ENCODE measurements around the gene TNNI2. TPM values are rescaled to one million over a fixed set of nuclear protein-coding genes. Genes with fewer than 3 reads are reported as not detected.

Gene TNNI2
- total and polyA plus RNA-seq, 2 experiments from 2014 or later, result 0.73 to 5.5 TPM

DNA sequence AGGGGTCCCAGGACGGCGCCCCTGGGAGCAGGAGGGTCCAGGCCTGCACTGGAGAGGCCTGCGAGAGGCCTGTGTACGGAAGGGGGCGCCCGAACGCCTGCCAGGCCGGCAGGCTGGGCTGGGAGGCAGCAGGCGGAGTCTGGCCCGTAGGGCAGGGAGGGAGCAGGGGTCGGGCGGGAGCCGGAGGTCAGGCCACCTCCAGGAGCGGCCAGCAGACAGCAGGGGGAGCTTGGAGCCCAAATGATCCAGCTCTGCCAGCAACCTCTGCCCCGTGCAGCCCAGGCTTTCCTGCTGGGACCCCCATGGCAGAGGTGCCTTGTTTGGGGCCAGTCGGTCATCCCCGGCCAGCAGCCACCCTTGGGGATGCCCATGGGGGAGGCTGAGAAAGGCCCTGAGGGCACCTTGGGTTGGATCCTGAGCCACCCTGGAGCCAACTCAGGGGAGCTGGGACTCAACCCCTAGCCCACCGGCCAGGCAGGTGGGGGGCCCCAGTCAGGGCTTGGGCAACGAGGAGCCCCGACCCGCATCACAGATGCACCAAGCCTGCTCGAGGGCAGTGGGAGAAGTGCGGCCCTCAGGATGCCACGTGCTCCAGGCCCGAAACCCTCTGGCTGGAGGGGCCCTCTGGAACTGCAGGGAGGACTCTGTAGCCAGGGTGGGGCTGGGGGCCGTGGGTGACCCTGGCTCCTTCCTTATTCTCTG is 13.6 kb upstream of the TNNI2 start:
- Histone ChIP-seq H3K9me2 (replicated peaks; ENCODE audit: insufficient read depth) (no peaks in the 10 kb centered on the region), H4K20me1 (ENCODE audit: insufficient read depth, poor library complexity, severe bottlenecking) (no peaks in the 10 kb centered on the region), H3K4me3 (no peak overlapping the region), H3K27me3 (no peaks in the 10 kb centered on the region), H3K36me3 (replicated peaks; ENCODE audit: insufficient read depth, low read depth) (no peaks in the 10 kb centered on the region), H3K79me2 (no peaks in the 10 kb centered on the region), H3K27ac (no peak overlapping the region), H3K9me3 (ENCODE audit: low read depth) (no peaks in the 10 kb centered on the region), H3K4me2 (no peak overlapping the region), H3K4me1 (ENCODE audit: insufficient read depth) (peaks cover 30% of the 10 kb centered on the region), H2AFZ (no peak overlapping the region)
- WGBS (ENCODE audit: low lambda C conversion rate, missing lambda C conversion rate), result 57% methylated on average over 20 of the region's 26 CpGs
- TF ChIP-seq EZH2 (IDR thresholded peaks at IDR 0.05; ENCODE audit: borderline replicate concordance) (no peak), EZH2phosphoT487 (IDR thresholded peaks at IDR 0.05; ENCODE audit: low read depth, severe bottlenecking, unreplicated experiment) (no peak)
- TF ChIP-seq, protein P1, sequence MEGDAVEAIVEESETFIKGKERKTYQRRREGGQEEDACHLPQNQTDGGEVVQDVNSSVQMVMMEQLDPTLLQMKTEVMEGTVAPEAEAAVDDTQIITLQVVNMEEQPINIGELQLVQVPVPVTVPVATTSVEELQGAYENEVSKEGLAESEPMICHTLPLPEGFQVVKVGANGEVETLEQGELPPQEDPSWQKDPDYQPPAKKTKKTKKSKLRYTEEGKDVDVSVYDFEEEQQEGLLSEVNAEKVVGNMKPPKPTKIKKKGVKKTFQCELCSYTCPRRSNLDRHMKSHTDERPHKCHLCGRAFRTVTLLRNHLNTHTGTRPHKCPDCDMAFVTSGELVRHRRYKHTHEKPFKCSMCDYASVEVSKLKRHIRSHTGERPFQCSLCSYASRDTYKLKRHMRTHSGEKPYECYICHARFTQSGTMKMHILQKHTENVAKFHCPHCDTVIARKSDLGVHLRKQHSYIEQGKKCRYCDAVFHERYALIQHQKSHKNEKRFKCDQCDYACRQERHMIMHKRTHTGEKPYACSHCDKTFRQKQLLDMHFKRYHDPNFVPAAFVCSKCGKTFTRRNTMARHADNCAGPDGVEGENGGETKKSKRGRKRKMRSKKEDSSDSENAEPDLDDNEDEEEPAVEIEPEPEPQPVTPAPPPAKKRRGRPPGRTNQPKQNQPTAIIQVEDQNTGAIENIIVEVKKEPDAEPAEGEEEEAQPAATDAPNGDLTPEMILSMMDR (IDR thresholded peaks at IDR 0.05; ENCODE audit: poor library complexity), result peak; percentile 67
- DNase-seq (ENCODE audit: low spot score), result peak; percentile 85

DNA sequence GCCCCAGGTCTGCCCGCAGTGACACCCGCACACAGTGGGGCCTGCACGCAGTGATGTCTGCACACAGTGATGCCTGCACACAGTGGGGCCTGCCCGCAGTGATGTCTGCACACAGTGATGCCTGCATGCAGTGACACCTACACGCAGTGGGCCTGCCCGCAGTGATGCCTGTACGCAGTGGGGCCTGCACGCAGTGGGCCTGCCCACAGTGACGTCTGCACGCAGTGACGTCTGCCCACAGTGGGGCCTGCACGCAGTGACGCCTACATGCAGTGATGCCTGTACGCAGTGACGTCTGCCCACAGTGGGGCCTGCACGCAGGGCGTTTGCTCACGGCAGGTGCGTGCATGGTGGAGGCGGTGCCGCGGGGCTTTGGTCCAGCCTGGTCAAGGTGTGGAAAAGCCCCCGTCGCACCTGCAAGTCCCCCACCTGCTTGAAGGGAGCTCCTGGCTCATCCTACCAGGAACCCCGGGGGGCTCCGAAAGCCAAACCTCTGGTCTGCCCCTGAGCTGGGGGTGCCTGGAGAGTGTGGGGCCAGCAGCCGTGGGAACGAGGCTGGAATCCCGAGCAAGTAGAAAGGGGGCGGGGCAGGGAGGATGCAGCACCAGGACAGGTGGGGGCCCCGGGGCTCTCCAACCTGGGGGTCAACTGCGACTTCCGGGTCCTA is 12.9 kb upstream of the TNNI2 start:
- H3K4me1 ChIP-seq (ENCODE audit: insufficient read depth), result peaks cover 37% of the 10 kb centered on the region
- no peaks in the 10 kb centered on the region for H3K79me2 ChIP-seq
- WGBS (ENCODE audit: low lambda C conversion rate, missing lambda C conversion rate), result 93% methylated on average over 32 of the region's 33 CpGs
- no peaks in the 10 kb centered on the region for H3K9me2 ChIP-seq (replicated peaks; ENCODE audit: insufficient read depth)
- no peaks in the 10 kb centered on the region for H3K36me3 ChIP-seq (replicated peaks; ENCODE audit: insufficient read depth, low read depth)
- DNase-seq (ENCODE audit: low spot score), result no peak
- H3K27ac ChIP-seq, result no peak overlapping the region
- TF ChIP-seq, protein P1 (IDR thresholded peaks at IDR 0.05; ENCODE audit: poor library complexity), result no peak
- no peak for TF ChIP-seq EZH2phosphoT487 (IDR thresholded peaks at IDR 0.05; ENCODE audit: low read depth, severe bottlenecking, unreplicated experiment)
- no peak for TF ChIP-seq EZH2 (IDR thresholded peaks at IDR 0.05; ENCODE audit: borderline replicate concordance)
- no peaks in the 10 kb centered on the region for H3K27me3 ChIP-seq
- no peaks in the 10 kb centered on the region for H4K20me1 ChIP-seq (ENCODE audit: insufficient read depth, poor library complexity, severe bottlenecking)
- H3K4me3 ChIP-seq, result no peak overlapping the region
- H3K9me3 ChIP-seq (ENCODE audit: low read depth), result no peaks in the 10 kb centered on the region
- no peak overlapping the region for H3K4me2 ChIP-seq
- H2AFZ ChIP-seq, result no peak overlapping the region

DNA sequence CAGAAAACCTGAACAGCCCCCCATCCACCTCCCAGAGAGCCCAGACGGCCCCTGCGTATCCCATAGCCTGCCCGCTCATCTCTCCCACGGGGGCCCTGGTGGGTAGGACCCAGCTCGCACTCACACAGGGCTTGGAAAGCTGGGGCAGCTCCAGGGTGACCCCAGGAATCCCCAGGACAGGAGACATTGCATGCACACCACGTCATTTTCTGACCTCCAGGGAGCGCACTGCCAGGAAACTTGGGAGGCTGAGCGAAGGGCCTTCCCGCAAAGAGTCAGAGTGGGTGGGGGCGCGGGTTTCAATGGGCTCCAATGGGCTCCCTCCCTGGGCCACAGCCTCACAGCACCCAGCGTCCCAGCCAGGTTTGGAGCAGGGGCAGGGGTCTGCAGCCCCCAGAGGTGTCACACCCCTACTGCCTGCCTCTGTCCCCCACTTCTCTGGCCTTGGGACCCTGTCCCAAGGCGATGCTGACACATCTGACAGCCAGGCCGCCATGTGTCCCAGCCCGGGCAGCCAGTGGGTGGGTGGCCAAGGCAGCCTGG is 12.2 kb upstream of the TNNI2 start:
- TF ChIP-seq EZH2phosphoT487 (IDR thresholded peaks at IDR 0.05; ENCODE audit: low read depth, severe bottlenecking, unreplicated experiment) (no peak), EZH2 (IDR thresholded peaks at IDR 0.05; ENCODE audit: borderline replicate concordance) (no peak)
- TF ChIP-seq, protein P1 (IDR thresholded peaks at IDR 0.05; ENCODE audit: poor library complexity), result no peak
- no peak overlapping the region for H3K4me2 ChIP-seq
- peaks cover 3% of the 10 kb centered on the region for H3K79me2 ChIP-seq
- peaks cover 44% of the 10 kb centered on the region for H3K4me1 ChIP-seq (ENCODE audit: insufficient read depth)
- H3K4me3 ChIP-seq, result no peak overlapping the region
- H3K9me3 ChIP-seq (ENCODE audit: low read depth), result no peaks in the 10 kb centered on the region
- no peaks in the 10 kb centered on the region for H3K27me3 ChIP-seq
- no peak for DNase-seq (ENCODE audit: low spot score)
- H3K9me2 ChIP-seq (replicated peaks; ENCODE audit: insufficient read depth), result no peaks in the 10 kb centered on the region
- no peaks in the 10 kb centered on the region for H4K20me1 ChIP-seq (ENCODE audit: insufficient read depth, poor library complexity, severe bottlenecking)
- WGBS (ENCODE audit: low lambda C conversion rate, missing lambda C conversion rate), result 80% methylated on average over 15 of the region's 15 CpGs
- H3K27ac ChIP-seq, result peak overlapping the region; percentile 51
- no peaks in the 10 kb centered on the region for H3K36me3 ChIP-seq (replicated peaks; ENCODE audit: insufficient read depth, low read depth)
- H2AFZ ChIP-seq, result no peak overlapping the region

Data from hepatocyte (in vitro differentiated cells).